ENCODE data around the gene ADH1A.
"Not testable (repeated sequence)": the region's sequence is repeated elsewhere in the genome, so short reads cannot be mapped to it uniquely, and the experiment has no call there.

Gene ADH1A

DNA sequence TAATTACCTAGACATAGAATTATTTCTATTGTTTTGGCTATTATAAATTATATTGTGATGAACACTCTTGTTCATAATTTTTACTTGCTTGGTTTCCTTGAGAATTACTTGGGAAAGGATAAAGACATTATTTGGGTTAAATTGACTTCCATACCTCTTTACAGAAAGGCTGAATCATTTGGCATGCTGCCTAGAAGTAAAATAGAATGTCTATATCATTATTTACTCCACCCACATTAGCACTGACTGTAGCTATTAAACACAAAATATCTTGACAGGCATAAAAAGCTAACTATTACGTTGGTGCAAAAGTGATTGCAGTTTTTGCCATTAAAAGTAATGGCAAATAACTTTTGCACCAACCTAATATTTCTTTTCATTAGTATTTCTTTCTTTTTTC, 42.1 kb downstream of the ADH1A start:
- Histone ChIP-seq H2BK120ac (ENCODE audit: low read depth, low read length) (no peak overlapping the region), H4K5ac (ENCODE audit: low read length) (no peak overlapping the region), H3K4me1 (ENCODE audit: control insufficient read depth, low read depth, low read length) (no peaks in the 10 kb centered on the region), H3K56ac (ENCODE audit: low read length) (no peak overlapping the region), H3K4me2 (ENCODE audit: low read length) (no peak overlapping the region), H3K79me1 (ENCODE audit: low read length) (no peaks in the 10 kb centered on the region), H3K36me3 (ENCODE audit: control insufficient read depth, insufficient read depth, low read length) (no peaks in the 10 kb centered on the region), H3K9ac (ENCODE audit: low read length) (no peak overlapping the region), H4K8ac (ENCODE audit: low read depth, low read length) (no peak overlapping the region), H3K4ac (ENCODE audit: low read depth, low read length) (no peak overlapping the region), H2BK15ac (replicated peaks; ENCODE audit: low read depth) (no peak overlapping the region), H3K79me2 (ENCODE audit: control insufficient read depth, insufficient read depth, low read length) (no peaks in the 10 kb centered on the region), H2BK5ac (ENCODE audit: low read length) (no peak overlapping the region), H3K27ac (ENCODE audit: low read depth, low read length) (no peak overlapping the region), H3K18ac (ENCODE audit: low read length) (no peak overlapping the region), H2AK5ac (ENCODE audit: low read length) (no peak overlapping the region), H3K23ac (ENCODE audit: low read length) (no peak overlapping the region), H3K4me3 (ENCODE audit: low read length) (no peak overlapping the region), H3K27me3 (ENCODE audit: insufficient read depth, low read length, poor library complexity) (no peaks in the 10 kb centered on the region)
- no CpG with 5 or more reads among the region's 1 CpG for WGBS (ENCODE audit: extremely low coverage, insufficient coverage, low lambda C conversion rate)
- DNase-seq, result no peak

DNA sequence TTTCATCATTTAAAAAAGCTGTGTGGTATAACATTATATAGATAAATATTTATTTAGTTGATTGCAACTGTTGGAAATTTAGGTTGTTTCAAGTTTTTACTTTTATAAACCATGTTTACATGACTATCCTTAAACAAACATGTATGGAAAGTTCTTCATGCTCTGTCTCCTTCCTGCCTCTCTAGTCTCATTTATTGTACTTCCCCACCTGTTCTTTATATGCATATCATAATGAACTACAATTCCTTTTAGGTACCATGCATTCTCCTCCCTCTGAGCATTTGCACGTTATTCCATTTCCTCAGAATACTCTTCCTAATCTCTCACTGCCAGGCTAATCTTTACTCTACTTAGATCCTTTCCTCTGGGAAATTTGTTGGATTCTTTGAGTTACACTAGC, 54.8 kb downstream of the ADH1A start:
- no peak overlapping the region for H2BK15ac ChIP-seq (replicated peaks; ENCODE audit: low read depth)
- no peak overlapping the region for H3K9ac ChIP-seq (ENCODE audit: low read length)
- no peaks in the 10 kb centered on the region for H3K36me3 ChIP-seq (ENCODE audit: control insufficient read depth, insufficient read depth, low read length)
- no peaks in the 10 kb centered on the region for H3K27me3 ChIP-seq (ENCODE audit: insufficient read depth, low read length, poor library complexity)
- no peak overlapping the region for H2AK5ac ChIP-seq (ENCODE audit: low read length)
- H3K23ac ChIP-seq (ENCODE audit: low read length), result no peak overlapping the region
- H3K56ac ChIP-seq (ENCODE audit: low read length), result no peak overlapping the region
- no peak overlapping the region for H2BK120ac ChIP-seq (ENCODE audit: low read depth, low read length)
- H3K79me2 ChIP-seq (ENCODE audit: control insufficient read depth, insufficient read depth, low read length), result no peaks in the 10 kb centered on the region
- H3K27ac ChIP-seq (ENCODE audit: low read depth, low read length), result no peak overlapping the region
- DNase-seq, result no peak
- no peak overlapping the region for H3K18ac ChIP-seq (ENCODE audit: low read length)
- no peak overlapping the region for H4K8ac ChIP-seq (ENCODE audit: low read depth, low read length)
- no peak overlapping the region for H4K5ac ChIP-seq (ENCODE audit: low read length)
- H3K4ac ChIP-seq (ENCODE audit: low read depth, low read length), result no peak overlapping the region
- no peaks in the 10 kb centered on the region for H3K4me1 ChIP-seq (ENCODE audit: control insufficient read depth, low read depth, low read length)
- no CpG with 5 or more reads among the region's 1 CpG for WGBS (ENCODE audit: extremely low coverage, insufficient coverage, low lambda C conversion rate)
- H3K4me3 ChIP-seq (ENCODE audit: low read length), result no peak overlapping the region
- H3K4me2 ChIP-seq (ENCODE audit: low read length), result no peak overlapping the region
- H2BK5ac ChIP-seq (ENCODE audit: low read length), result no peak overlapping the region
- no peaks in the 10 kb centered on the region for H3K79me1 ChIP-seq (ENCODE audit: low read length)

DNA sequence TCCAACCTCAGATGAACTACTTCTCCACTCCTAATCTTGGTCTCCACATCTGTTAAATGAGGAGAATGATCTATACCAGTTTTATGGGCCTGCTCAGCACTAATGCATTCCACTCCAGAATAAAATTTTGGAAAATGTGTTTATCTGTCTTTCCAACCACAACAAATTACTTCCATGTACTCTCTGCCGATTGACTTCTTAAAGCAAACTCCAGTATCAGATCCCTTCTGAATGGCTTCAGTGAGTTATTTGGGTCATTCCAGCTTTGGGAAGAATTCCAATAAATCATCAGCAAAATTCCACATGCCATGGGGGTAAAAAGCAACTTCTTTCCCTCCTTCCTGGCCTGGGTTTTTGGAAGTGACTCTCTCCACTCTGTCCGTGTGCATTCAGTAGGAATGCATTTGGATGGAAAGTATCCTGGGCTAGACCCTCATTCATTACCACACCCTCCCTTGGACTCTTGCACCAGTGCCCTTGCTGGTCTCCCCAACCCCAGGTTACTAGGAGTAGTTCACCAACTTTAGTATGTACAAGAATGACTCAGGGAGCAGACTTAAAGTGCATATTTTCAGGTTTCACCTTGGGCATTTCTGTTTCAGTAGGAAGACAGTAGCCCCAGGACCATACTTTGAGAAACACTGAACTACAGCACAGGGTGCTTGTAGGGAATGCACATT, 56.3 kb downstream of the ADH1A start:
- Histone ChIP-seq H3K36me3 (ENCODE audit: control insufficient read depth, insufficient read depth, low read length) (no peaks in the 10 kb centered on the region), H3K79me2 (ENCODE audit: control insufficient read depth, insufficient read depth, low read length) (no peaks in the 10 kb centered on the region), H2BK15ac (replicated peaks; ENCODE audit: low read depth) (no peak overlapping the region), H3K79me1 (ENCODE audit: low read length) (no peaks in the 10 kb centered on the region), H3K23ac (ENCODE audit: low read length) (no peak overlapping the region), H3K9ac (ENCODE audit: low read length) (no peak overlapping the region), H3K27ac (ENCODE audit: low read depth, low read length) (no peak overlapping the region), H3K4me3 (ENCODE audit: low read length) (no peak overlapping the region), H3K4me2 (ENCODE audit: low read length) (no peak overlapping the region), H3K4ac (ENCODE audit: low read depth, low read length) (no peak overlapping the region), H2BK120ac (ENCODE audit: low read depth, low read length) (no peak overlapping the region), H3K4me1 (ENCODE audit: control insufficient read depth, low read depth, low read length) (no peaks in the 10 kb centered on the region), H3K56ac (ENCODE audit: low read length) (no peak overlapping the region), H3K27me3 (ENCODE audit: insufficient read depth, low read length, poor library complexity) (no peaks in the 10 kb centered on the region), H4K8ac (ENCODE audit: low read depth, low read length) (no peak overlapping the region), H2AK5ac (ENCODE audit: low read length) (no peak overlapping the region), H3K18ac (ENCODE audit: low read length) (no peak overlapping the region), H2BK5ac (ENCODE audit: low read length) (no peak overlapping the region), H4K5ac (ENCODE audit: low read length) (no peak overlapping the region)
- WGBS (ENCODE audit: extremely low coverage, insufficient coverage, low lambda C conversion rate), result no CpG with 5 or more reads among the region's 2 CpGs
- no peak for DNase-seq

DNA sequence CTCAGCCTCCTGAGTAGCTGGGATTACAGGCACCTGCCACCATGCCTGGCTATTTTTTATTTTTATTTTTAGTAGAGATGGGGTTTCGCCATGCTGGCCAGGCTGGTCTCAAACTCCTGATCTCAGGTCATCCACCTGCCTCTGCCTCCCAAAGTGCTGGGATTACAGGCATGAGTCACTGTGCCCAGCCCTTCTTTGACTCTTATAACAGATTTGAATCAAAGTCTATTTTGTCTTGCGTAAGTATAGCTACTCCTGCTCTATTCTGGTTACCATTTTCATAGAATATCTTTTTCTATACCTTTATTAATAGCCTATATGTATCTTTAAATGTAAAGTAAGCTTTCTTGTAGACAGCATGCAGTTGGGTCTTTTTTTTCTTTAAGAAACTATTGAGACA, 57.4 kb downstream of the ADH1A start:
- H3K36me3 ChIP-seq (ENCODE audit: control insufficient read depth, insufficient read depth, low read length); H3K18ac ChIP-seq (ENCODE audit: low read length); H3K4me3 ChIP-seq (ENCODE audit: low read length); H4K8ac ChIP-seq (ENCODE audit: low read depth, low read length); H3K4me1 ChIP-seq (ENCODE audit: control insufficient read depth, low read depth, low read length); H2BK15ac ChIP-seq (replicated peaks; ENCODE audit: low read depth); H3K4ac ChIP-seq (ENCODE audit: low read depth, low read length); H3K27me3 ChIP-seq (ENCODE audit: insufficient read depth, low read length, poor library complexity); H2BK120ac ChIP-seq (ENCODE audit: low read depth, low read length); H3K79me1 ChIP-seq (ENCODE audit: low read length); H3K27ac ChIP-seq (ENCODE audit: low read depth, low read length); H3K9ac ChIP-seq (ENCODE audit: low read length); H2BK5ac ChIP-seq (ENCODE audit: low read length); H3K4me2 ChIP-seq (ENCODE audit: low read length); H3K23ac ChIP-seq (ENCODE audit: low read length); DNase-seq; H2AK5ac ChIP-seq (ENCODE audit: low read length); H3K79me2 ChIP-seq (ENCODE audit: control insufficient read depth, insufficient read depth, low read length); H4K5ac ChIP-seq (ENCODE audit: low read length); H3K56ac ChIP-seq (ENCODE audit: low read length): not testable (repeated sequence)
- WGBS (ENCODE audit: extremely low coverage, insufficient coverage, low lambda C conversion rate), result no CpG with 5 or more reads among the region's 2 CpGs

DNA sequence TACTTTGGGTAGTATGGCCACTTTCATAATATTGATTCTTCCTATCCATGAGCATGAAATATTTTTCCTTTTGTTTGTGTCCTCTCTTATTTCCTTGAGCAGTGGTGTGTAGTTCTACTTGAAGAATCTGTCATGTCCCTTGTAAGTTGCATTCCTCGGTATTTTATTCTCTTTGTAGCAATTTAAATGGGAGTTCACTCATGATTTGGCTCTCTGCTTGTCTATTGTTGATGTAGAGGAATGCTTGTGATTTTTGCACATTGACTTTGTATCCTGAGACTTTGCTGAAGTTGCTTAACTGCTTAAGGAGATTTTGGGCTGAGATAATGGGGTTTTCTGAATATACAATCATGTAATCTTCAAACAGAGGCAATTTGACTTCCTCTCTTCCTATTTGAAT, 62.1 kb downstream of the ADH1A start:
- not testable (repeated sequence) for H2BK120ac ChIP-seq (ENCODE audit: low read depth, low read length); H2BK5ac ChIP-seq (ENCODE audit: low read length); H3K79me1 ChIP-seq (ENCODE audit: low read length); H3K36me3 ChIP-seq (ENCODE audit: control insufficient read depth, insufficient read depth, low read length); H3K79me2 ChIP-seq (ENCODE audit: control insufficient read depth, insufficient read depth, low read length); H3K4me1 ChIP-seq (ENCODE audit: control insufficient read depth, low read depth, low read length); H3K4me3 ChIP-seq (ENCODE audit: low read length); H3K23ac ChIP-seq (ENCODE audit: low read length); H3K18ac ChIP-seq (ENCODE audit: low read length); H3K9ac ChIP-seq (ENCODE audit: low read length); H3K4me2 ChIP-seq (ENCODE audit: low read length); H2BK15ac ChIP-seq (replicated peaks; ENCODE audit: low read depth); H4K8ac ChIP-seq (ENCODE audit: low read depth, low read length); H3K4ac ChIP-seq (ENCODE audit: low read depth, low read length); H4K5ac ChIP-seq (ENCODE audit: low read length); H3K27ac ChIP-seq (ENCODE audit: low read depth, low read length); H3K27me3 ChIP-seq (ENCODE audit: insufficient read depth, low read length, poor library complexity); DNase-seq; H2AK5ac ChIP-seq (ENCODE audit: low read length); H3K56ac ChIP-seq (ENCODE audit: low read length)
- no CpG with 5 or more reads among the region's 1 CpG for WGBS (ENCODE audit: extremely low coverage, insufficient coverage, low lambda C conversion rate)

DNA sequence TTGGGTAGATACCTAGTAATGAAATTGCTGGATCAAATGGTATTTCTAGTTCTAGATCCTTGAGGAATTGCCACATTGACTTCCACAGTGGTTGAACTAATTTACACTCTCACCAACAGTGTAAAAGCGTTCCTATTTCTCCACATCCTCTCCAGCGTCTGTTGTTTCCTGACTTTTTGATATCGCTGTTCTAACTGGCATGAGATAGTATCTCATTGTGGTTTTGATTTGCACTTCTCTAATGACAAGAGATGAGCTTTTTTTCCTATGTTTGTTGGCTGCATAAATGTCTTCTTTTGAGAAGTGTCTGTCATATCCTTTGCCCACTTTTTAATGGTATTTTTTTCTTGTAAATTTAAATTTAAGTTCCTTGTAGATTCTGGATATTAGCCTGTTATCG, 63.1 kb downstream of the ADH1A start:
- H2AK5ac ChIP-seq (ENCODE audit: low read length); H2BK120ac ChIP-seq (ENCODE audit: low read depth, low read length); H3K79me2 ChIP-seq (ENCODE audit: control insufficient read depth, insufficient read depth, low read length); H3K4me3 ChIP-seq (ENCODE audit: low read length); H3K27me3 ChIP-seq (ENCODE audit: insufficient read depth, low read length, poor library complexity); H3K27ac ChIP-seq (ENCODE audit: low read depth, low read length); H4K8ac ChIP-seq (ENCODE audit: low read depth, low read length); H3K9ac ChIP-seq (ENCODE audit: low read length); H3K4ac ChIP-seq (ENCODE audit: low read depth, low read length); H3K4me2 ChIP-seq (ENCODE audit: low read length); H3K56ac ChIP-seq (ENCODE audit: low read length); H2BK15ac ChIP-seq (replicated peaks; ENCODE audit: low read depth); H4K5ac ChIP-seq (ENCODE audit: low read length); H3K18ac ChIP-seq (ENCODE audit: low read length); H3K36me3 ChIP-seq (ENCODE audit: control insufficient read depth, insufficient read depth, low read length); DNase-seq; H3K23ac ChIP-seq (ENCODE audit: low read length); H3K79me1 ChIP-seq (ENCODE audit: low read length); H2BK5ac ChIP-seq (ENCODE audit: low read length); H3K4me1 ChIP-seq (ENCODE audit: control insufficient read depth, low read depth, low read length): not testable (repeated sequence)
- WGBS (ENCODE audit: extremely low coverage, insufficient coverage, low lambda C conversion rate), result no CpG with 5 or more reads among the region's 4 CpGs
